HepG2 (cell line): Measurements from ENCODE around the gene GOT1. TPM values are rescaled to one million over a fixed set of nuclear protein-coding genes. Genes with fewer than 3 reads are reported as not detected.

Experiments used
- HNRNPLL ChIP-seq: fragments of 200-400 bp; formaldehyde crosslinking; IDR thresholded peaks from 2 replicates; pipeline ENCODE4 v1.6.1; 2017; ENCODE audit warnings: mild to moderate bottlenecking, low read depth, low read length; ENCODE audit not compliant: poor library complexity, severe bottlenecking
- PAWR ChIP-seq: sonication (generic); formaldehyde crosslinking; IDR thresholded peaks from 2 replicates; pipeline ENCODE4 v1.4.0; 2020; ENCODE audit warnings: missing genetic modification reagents, mild to moderate bottlenecking, borderline replicate concordance
- REL ChIP-seq: sonication (generic); formaldehyde crosslinking; conservative IDR thresholded peaks from 2 replicates; pipeline ENCODE4 v1.8.0; 2022; ENCODE audit warnings: mild to moderate bottlenecking, missing genetic modification reagents, moderate library complexity
- SIX4 ChIP-seq: sonication (generic); formaldehyde crosslinking; IDR thresholded peaks from 2 replicates; pipeline ENCODE4 v1.4.0; 2020; ENCODE audit warnings: missing genetic modification reagents
- SOX6 ChIP-seq, 2 experiments: fragments of 450-650 bp in 1 of 2; sonication (generic) in 1 of 2; formaldehyde crosslinking in 1 of 2; IDR thresholded peaks; 2 replicates each; pipeline versions ENCODE4 v1.4.0 to v1.6.1; 2017 to 2020; ENCODE audit warnings: antibody characterized with exemption in 1 of 2, mild to moderate bottlenecking in 1 of 2, missing genetic modification reagents in 1 of 2
- TP53 ChIP-seq: sonication (generic); formaldehyde crosslinking; conservative IDR thresholded peaks from 2 replicates; pipeline ENCODE4 v1.4.0; 2020; ENCODE audit warnings: missing genetic modification reagents
- ZNF230 ChIP-seq: sonication (generic); formaldehyde crosslinking; IDR thresholded peaks from 2 replicates; pipeline ENCODE4 v1.4.0; 2020; ENCODE audit warnings: mild to moderate bottlenecking, missing genetic modification reagents
- ZNF556 ChIP-seq: sonication (generic); formaldehyde crosslinking; IDR thresholded peaks from 2 replicates; pipeline ENCODE4 v1.4.0; 2020; ENCODE audit warnings: mild to moderate bottlenecking, missing genetic modification reagents, borderline replicate concordance
- ZNF720 ChIP-seq: sonication (generic); formaldehyde crosslinking; IDR thresholded peaks from 2 replicates; pipeline ENCODE4 v1.4.0; 2020; ENCODE audit warnings: missing genetic modification reagents
- ZNF737 ChIP-seq: sonication (generic); formaldehyde crosslinking; IDR thresholded peaks from 2 replicates; pipeline ENCODE4 v1.5.0; 2020; ENCODE audit warnings: missing genetic modification reagents, mild to moderate bottlenecking, borderline replicate concordance
- ZSCAN30 ChIP-seq: sonication (generic); formaldehyde crosslinking; IDR thresholded peaks from 2 replicates; pipeline ENCODE4 v1.5.0; 2020; ENCODE audit warnings: mild to moderate bottlenecking, missing genetic modification reagents
- polyA plus RNA-seq, 8 experiments: library from polyadenylated mRNA; depleted of rRNA in 3 of 8; stranded (reverse) in 7 of 8; unstranded in 1 of 8; fragments of >200 nt; fragmentation: Illumina TruSeq in 4 of 8; extraction: Trizol in 4 of 8; gene quantifications; 2 replicates each; pipeline versions ENCODE4 v1.2.1 to v1.2.3, GENCODE V29; 2011 to 2016; ENCODE audit warnings: low read depth in 4 of 8, missing spikeins in 1 of 8, mixed read lengths in 1 of 8; ENCODE audit not compliant: insufficient read depth in 1 of 8
- total RNA-seq, 5 experiments: library from RNA; depleted of rRNA; stranded (reverse); fragments of >200 nt; fragmentation: Illumina TruSeq; extraction: Trizol; gene quantifications; 2 replicates each; pipeline ENCODE4 v1.2.3, GENCODE V29; 2016; ENCODE audit warnings: low read depth in 1 of 5
- TF ChIP-seq, protein P1 (sequence below): sonication (generic); formaldehyde crosslinking; IDR thresholded peaks from 2 replicates; pipeline ENCODE4 v1.4.0; 2020; ENCODE audit warnings: missing genetic modification reagents
- TF ChIP-seq, protein P2 (sequence below): sonication (generic); formaldehyde crosslinking; IDR thresholded peaks from 2 replicates; pipeline ENCODE4 v1.5.0; 2020; ENCODE audit warnings: mild to moderate bottlenecking, missing genetic modification reagents, moderate library complexity
- TF ChIP-seq, protein P3 (sequence below): sonication (generic); formaldehyde crosslinking; IDR thresholded peaks from 2 replicates; pipeline ENCODE4 v1.5.0; 2020; ENCODE audit warnings: missing genetic modification reagents
- TF ChIP-seq, protein P4 (sequence below): sonication (generic); formaldehyde crosslinking; IDR thresholded peaks from 2 replicates; pipeline ENCODE4 v1.5.1; 2020; ENCODE audit warnings: mild to moderate bottlenecking, moderate library complexity, missing genetic modification reagents
- TF ChIP-seq, protein P5 (sequence below): sonication (generic); formaldehyde crosslinking; IDR thresholded peaks from 2 replicates; pipeline ENCODE4 v1.4.0; 2020; ENCODE audit warnings: missing genetic modification reagents, borderline replicate concordance
- TF ChIP-seq, protein P6 (sequence below): sonication (generic); formaldehyde crosslinking; conservative IDR thresholded peaks from 2 replicates; pipeline ENCODE4 v1.8.1; 2023; ENCODE audit warnings: missing genetic modification reagents
- TF ChIP-seq, protein P7 (sequence below): sonication (generic); formaldehyde crosslinking; IDR thresholded peaks from 2 replicates; pipeline ENCODE4 v1.4.0; 2020; ENCODE audit warnings: missing genetic modification reagents

Gene GOT1
- total and polyA plus RNA-seq, 2 of the 13 experiments (the other 11 are each of a cell fraction or from before 2014, with no cell fraction given) = 81.2 to 102 TPM

DNA sequence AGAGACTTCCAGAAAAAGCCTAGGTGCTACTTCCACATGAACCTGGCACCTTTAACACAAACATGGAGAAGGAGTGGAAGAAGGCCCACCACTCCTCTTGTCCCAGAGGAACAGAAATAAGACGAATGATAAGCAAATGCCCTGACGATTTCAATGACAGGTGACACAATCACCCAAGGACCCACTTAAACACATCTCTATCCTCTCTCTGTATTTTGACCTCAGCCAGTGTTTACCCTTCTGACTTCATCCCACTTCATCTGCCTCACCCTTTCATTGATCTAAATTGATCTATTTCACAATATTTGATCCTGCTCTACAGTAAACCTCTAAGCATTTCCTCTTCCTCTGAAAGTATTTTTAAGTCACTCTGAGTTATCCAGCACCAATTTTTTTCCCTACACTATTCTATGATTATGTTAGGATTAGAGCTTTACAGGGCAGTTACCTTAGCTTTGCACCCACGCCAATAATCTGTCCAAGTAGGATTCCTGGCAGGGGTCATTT lies 9.1 kb downstream of the GOT1 start (continued):
- TF ChIP-seq, protein P1, sequence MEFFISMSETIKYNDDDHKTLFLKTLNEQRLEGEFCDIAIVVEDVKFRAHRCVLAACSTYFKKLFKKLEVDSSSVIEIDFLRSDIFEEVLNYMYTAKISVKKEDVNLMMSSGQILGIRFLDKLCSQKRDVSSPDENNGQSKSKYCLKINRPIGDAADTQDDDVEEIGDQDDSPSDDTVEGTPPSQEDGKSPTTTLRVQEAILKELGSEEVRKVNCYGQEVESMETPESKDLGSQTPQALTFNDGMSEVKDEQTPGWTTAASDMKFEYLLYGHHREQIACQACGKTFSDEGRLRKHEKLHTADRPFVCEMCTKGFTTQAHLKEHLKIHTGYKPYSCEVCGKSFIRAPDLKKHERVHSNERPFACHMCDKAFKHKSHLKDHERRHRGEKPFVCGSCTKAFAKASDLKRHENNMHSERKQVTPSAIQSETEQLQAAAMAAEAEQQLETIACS = no peak
- TF ChIP-seq, protein P2, sequence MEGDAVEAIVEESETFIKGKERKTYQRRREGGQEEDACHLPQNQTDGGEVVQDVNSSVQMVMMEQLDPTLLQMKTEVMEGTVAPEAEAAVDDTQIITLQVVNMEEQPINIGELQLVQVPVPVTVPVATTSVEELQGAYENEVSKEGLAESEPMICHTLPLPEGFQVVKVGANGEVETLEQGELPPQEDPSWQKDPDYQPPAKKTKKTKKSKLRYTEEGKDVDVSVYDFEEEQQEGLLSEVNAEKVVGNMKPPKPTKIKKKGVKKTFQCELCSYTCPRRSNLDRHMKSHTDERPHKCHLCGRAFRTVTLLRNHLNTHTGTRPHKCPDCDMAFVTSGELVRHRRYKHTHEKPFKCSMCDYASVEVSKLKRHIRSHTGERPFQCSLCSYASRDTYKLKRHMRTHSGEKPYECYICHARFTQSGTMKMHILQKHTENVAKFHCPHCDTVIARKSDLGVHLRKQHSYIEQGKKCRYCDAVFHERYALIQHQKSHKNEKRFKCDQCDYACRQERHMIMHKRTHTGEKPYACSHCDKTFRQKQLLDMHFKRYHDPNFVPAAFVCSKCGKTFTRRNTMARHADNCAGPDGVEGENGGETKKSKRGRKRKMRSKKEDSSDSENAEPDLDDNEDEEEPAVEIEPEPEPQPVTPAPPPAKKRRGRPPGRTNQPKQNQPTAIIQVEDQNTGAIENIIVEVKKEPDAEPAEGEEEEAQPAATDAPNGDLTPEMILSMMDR (CRISPR knock-in tag) = no peak
- TF ChIP-seq REL (CRISPR knock-in tag) (no peak), PAWR (CRISPR knock-in tag) (no peak), TP53 (CRISPR knock-in tag) (no peak), SOX6 (IDR thresholded peaks at IDR 0.05) (no peak), SOX6 (CRISPR knock-in tag; IDR thresholded peaks at IDR 0.05) (peak; percentile 92), ZNF737 (CRISPR knock-in tag) (no peak), ZNF230 (no peak), ZNF556 (no peak), ZNF720 (CRISPR knock-in tag) (no peak), SIX4 (CRISPR knock-in tag) (no peak), ZSCAN30 (CRISPR knock-in tag) (no peak), HNRNPLL (no peak)
- TF ChIP-seq, protein P3, sequence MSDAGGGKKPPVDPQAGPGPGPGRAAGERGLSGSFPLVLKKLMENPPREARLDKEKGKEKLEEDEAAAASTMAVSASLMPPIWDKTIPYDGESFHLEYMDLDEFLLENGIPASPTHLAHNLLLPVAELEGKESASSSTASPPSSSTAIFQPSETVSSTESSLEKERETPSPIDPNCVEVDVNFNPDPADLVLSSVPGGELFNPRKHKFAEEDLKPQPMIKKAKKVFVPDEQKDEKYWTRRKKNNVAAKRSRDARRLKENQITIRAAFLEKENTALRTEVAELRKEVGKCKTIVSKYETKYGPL (CRISPR knock-in tag) = no peak
- TF ChIP-seq, protein P4, sequence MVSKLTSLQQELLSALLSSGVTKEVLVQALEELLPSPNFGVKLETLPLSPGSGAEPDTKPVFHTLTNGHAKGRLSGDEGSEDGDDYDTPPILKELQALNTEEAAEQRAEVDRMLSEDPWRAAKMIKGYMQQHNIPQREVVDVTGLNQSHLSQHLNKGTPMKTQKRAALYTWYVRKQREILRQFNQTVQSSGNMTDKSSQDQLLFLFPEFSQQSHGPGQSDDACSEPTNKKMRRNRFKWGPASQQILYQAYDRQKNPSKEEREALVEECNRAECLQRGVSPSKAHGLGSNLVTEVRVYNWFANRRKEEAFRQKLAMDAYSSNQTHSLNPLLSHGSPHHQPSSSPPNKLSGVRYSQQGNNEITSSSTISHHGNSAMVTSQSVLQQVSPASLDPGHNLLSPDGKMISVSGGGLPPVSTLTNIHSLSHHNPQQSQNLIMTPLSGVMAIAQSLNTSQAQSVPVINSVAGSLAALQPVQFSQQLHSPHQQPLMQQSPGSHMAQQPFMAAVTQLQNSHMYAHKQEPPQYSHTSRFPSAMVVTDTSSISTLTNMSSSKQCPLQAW (CRISPR knock-in tag) = 0 out of 2 replicates have a peak, but pooled peaks have one; percentile 33
- TF ChIP-seq, protein P5, sequence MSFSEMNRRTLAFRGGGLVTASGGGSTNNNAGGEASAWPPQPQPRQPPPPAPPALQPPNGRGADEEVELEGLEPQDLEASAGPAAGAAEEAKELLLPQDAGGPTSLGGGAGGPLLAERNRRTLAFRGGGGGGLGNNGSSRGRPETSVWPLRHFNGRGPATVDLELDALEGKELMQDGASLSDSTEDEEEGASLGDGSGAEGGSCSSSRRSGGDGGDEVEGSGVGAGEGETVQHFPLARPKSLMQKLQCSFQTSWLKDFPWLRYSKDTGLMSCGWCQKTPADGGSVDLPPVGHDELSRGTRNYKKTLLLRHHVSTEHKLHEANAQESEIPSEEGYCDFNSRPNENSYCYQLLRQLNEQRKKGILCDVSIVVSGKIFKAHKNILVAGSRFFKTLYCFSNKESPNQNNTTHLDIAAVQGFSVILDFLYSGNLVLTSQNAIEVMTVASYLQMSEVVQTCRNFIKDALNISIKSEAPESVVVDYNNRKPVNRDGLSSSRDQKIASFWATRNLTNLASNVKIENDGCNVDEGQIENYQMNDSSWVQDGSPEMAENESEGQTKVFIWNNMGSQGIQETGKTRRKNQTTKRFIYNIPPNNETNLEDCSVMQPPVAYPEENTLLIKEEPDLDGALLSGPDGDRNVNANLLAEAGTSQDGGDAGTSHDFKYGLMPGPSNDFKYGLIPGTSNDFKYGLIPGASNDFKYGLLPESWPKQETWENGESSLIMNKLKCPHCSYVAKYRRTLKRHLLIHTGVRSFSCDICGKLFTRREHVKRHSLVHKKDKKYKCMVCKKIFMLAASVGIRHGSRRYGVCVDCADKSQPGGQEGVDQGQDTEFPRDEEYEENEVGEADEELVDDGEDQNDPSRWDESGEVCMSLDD (CRISPR knock-in tag) = no peak
- TF ChIP-seq, protein P6, sequence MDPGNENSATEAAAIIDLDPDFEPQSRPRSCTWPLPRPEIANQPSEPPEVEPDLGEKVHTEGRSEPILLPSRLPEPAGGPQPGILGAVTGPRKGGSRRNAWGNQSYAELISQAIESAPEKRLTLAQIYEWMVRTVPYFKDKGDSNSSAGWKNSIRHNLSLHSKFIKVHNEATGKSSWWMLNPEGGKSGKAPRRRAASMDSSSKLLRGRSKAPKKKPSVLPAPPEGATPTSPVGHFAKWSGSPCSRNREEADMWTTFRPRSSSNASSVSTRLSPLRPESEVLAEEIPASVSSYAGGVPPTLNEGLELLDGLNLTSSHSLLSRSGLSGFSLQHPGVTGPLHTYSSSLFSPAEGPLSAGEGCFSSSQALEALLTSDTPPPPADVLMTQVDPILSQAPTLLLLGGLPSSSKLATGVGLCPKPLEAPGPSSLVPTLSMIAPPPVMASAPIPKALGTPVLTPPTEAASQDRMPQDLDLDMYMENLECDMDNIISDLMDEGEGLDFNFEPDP (CRISPR knock-in tag) = no peak
- TF ChIP-seq, protein P7, sequence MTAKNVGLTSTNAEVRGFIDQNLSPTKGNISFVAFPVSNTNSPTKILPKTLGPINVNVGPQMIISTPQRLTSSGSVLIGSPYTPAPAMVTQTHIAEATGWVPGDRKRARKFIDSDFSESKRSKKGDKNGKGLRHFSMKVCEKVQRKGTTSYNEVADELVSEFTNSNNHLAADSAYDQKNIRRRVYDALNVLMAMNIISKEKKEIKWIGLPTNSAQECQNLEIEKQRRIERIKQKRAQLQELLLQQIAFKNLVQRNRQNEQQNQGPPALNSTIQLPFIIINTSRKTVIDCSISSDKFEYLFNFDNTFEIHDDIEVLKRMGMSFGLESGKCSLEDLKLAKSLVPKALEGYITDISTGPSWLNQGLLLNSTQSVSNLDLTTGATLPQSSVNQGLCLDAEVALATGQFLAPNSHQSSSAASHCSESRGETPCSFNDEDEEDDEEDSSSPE (CRISPR knock-in tag) = peak; percentile 15; the same call in 1 of the 2 replicates
